ENCODE data around the gene FGD3.

Gene FGD3

DNA sequence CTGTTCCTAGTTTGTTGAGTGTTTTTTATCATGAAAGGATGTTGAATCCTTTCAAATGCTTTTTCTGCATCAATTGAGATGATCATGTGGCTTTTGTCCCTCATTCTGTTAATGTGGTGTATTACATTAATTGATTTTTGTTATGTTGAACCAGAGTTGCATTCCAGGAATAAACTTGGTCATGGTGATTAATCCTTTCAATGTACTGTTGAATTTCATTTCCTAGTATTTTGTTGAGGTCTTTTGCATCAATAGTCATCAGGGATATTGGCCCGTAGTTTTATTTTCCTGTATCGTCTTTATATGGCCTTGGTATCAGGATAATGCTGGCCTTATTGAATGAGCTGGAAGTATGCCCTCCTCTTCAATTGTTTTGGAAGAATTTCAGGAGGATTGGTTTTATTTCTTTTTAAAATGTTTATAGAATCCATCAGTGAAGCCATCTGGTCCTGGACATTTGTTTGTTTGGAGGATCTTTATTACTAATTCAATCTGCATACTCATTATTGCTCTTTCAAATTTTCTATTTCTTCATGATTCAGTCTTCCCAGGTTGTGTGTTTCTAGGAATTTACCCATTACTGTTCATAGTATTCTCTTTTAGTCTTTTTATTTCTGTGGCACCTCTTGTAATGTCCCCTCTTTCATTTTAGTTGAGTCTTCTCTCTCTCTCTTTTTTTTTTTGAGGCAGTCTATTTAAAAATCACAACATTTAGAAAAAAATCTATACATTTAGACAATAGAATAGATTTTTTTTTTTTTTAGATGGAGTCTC, 32.1 kb downstream of the FGD3 start:
- DNase-seq, result no peak

DNA sequence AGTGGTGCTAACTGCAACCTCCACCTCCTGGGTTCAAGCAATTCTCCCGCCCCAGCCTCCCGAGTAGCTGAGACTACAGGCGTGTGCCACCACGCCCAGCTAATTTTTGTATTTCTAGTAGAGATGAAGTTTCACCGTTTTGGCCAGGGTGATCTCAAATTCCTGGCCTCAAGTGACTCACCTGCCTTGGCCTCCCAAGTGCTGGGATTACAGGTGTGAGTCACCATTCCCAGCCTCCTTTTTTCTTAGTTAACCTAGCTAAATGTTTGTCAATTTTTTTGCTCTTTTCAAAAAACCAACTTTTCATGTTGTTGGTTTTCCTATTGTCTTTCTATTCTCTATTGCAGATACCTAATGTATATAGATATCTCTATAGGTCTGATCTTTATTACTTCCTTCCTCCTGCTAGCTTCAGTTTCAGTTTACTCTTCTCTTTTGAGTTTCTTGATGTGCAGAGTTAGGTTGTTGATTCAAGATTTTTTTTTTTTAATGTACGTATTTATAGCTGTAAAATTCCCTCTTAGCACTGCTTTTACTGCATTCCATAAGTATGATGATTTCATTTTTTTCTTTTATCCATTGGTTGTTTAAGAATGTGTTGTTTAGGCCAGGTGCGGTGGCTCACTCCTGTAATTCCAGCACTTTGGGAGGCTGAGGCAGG, 32.9 kb downstream of the FGD3 start:
- no peak for DNase-seq

DNA sequence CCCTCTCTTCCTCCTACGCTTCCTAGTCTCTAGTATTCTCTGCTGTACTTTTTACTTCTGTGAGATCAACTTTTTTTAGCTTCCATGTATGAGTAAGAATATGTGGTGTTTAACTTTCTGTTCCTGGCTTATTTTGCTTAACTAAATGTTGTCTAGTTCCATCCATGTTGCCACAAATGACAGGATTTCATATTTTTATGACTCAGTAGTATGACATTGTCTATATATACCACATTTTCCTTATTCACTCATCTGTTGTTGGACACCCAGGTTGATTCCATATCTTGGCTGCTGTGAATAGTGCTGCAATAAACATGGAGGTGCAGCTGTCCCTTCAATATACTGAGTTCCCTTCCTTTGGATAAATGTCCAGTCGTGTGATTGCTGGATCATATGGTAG, 34.8 kb downstream of the FGD3 start:
- no peak for DNase-seq

DNA sequence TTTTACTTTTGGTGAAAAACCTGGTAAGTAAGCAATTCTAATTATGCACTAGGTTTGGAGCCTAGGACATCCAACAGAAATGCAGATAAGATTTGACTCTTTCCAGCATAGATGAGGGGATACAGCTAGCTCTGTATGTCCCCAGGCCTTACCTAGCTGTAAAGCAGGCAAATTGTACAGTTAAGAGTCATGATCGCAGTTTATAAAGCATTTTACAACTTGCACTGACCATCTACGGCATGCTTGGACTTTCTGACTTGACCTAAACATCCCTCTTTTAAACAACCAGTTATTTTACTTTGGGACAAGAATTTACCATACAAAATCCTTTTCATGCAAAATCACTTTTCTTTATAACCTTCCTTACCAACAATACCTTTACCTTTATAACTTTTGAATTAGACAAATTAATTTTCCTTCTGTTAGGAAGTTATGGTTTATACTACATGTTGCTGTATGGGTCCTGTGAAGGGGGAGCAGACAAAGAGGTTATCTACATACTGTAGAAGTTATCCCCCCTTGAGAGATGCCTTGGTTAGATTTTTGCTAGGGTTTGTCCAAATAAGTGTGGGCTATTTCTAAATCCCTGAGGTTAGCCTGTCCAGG, 36.8 kb downstream of the FGD3 start:
- DNase-seq, result no peak

DNA sequence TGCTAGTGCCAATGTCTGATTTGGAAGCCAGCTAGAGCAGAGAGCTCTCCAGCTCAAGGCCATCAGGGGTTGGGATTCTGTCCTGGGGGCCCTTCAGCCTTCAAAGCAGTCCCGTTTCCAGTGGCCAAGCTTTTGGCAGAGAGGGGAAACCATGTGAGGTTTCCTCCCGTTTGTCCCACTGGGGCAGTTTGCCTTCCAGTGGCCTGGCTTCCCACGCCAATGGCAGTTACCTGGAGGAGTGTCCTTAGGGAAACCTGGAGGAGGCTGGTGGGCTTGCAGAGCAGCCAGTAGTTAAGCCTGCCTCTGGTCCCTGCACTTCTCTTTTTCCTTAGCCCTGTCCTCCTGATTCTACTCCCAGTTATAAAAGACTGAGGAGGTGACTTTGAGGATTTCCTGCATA, 37.7 kb downstream of the FGD3 start:
- DNase-seq, result no peak

DNA sequence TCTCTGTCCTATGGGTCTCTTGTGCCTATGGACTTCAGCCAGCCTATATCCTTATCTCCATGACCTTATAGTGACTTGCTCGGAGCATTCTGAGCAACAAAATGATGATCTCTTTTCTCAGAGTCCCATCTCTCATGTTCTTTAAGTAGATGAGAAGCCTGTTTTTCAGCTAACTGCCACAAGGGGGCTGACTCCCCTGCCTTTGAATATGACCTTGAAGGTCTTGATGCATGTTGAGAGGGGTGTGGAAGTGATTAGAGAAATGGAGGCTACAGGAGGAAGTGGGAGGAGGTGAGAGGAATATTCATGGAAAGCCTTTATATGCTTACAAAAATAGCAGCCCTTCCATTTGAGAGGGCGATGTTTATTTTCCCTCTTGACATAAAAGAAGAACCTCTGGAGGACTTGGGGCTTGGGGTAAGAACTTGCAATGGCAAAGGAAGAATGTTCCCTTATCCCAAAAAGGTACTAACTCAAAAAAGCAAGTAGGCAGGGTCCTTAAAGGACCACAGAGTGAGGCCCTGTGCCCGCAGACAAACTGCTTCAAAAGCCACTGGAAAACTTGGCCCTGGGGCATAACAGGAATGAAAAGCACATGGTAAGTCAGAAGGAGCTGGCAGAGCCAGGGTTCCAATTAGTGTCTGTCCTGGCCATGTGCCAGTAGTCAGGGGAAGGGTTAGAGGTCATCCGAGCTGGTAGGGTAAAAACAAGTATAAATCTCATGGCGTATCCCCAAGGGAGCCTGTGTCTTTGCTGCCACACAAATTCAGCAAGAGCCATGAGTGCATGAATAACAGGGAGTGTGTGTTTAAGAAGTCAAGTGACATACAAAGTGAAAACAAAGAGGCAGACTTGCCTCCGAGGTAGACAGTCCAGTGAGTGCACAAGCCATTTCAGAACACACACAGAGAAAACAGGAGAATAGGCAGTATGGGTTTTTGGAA, 39.1 kb downstream of the FGD3 start:
- DNase-seq, result no peak

DNA sequence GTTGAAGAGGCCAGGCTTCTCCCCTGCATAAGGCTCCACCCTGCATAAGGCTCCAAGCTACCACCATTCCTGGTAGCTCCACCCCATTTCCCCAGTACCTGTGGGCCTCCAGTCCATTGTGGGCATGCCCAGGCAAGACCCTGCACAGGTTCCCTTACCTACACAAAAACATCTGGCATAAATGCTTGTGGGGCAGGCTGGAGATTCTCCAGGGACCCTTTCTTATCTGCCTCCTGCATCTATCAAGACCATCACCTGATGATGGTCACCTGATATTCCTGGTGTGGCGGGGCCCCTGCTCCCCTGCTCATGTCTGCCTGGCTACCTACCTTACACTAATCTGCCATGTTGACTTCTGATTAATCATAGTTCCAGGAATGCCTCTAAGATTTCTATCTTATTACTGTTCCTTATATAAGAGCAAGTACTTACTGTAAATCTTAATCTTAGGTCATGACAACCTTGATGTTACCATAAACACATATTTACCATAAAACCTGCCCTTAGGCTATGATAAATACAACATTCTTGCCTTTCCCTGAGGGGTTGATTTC, 41.0 kb downstream of the FGD3 start:
- no peak for DNase-seq

DNA sequence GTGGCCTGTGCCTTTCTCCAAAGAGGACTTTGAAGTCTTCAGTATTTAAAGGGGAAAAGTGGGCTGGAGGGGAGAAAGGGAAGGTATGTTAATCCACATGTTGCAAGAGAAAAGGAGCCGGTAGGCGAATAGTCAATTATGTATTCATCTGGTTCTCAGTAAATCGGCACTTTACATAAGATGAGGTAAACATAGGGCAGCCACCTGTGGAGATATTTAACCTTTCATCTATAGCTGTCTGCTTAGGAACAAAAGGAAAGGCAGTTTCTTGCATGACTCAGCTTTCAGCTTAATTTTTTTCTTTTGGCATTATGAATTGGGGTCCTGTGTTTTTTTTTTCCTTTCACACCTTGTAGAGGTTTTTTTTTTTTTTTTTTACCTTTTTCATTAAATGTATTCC, 42.2 kb downstream of the FGD3 start:
- no peak for DNase-seq

DNA sequence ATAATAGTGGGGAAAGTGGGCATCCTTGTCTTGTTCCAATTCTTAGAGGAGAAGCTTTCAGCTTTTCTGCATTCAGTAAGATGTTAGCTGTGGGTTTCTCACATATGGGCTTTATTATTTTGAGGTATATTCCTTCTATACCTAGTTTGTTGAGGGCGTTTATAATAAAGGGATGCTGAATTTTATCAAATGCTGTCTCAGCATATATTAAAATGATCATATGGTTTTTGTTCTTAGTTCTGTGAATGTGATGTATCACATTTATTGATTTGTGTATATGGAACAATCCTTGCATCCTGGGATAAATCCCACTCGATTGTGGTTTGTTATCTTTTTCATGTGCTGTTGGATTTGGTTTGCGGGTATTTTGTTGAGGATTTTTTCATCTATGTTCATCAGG, 43.1 kb downstream of the FGD3 start:
- no peak for DNase-seq

DNA sequence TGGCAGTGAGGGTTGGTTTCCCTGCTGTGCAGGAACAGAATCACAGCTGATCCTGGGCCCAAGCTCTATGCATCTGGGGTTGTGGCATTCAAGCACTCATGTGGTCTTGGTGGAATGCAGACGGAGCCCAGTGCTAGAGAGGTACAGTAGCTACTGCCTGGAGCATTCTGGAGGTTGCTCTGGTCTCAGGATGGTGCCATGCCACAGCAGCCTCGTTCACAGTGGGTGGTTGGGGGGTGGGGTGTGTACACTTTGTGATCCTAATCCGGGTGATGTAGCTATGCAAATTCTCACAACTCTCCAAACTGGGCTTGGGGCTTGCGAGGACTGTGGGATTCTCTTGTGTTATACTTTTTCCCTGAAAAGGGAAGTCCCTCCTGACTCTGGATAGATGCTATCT, 45.2 kb downstream of the FGD3 start:
- no peak for DNase-seq

DNA sequence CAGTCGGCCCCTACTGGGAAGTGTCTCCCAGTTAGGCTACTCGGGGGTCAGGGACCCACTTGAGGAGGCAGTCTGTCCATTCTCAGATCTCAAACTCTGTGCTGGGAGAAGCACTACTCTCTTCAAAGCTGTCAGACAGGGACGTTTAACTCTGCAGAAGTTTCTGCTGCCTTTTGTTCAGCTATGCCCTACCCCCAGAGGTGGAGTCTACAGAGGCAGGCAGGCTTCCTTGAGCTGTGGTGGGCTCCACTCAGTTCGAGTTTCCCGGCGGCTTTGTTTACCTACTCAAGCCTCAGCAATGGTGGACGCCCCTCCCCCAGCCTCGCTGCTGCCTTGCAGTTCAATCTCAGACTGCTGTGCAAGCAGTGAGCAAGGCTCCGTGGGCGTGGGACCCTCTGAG, 51.5 kb downstream of the FGD3 start:
- DNase-seq, result peak; percentile 16

DNA sequence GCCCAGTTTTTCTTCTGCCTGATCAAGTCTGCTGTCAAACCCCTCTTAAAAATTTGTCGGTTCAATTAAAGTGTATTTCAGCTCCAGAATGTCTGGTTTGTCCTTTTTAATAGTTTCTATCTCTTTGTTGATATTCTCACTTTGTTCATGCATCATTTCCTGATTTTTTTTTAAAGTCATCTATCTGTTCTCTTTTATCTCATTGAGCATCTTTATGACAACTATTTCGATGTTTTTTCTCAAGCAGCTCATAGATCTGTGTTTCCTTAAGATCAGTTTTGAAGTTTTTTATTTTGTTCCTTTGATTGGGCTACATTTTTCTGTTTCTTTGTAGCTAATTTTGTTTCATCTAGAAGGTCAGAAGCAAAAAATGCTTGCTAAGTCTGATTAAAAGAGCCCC, 53.7 kb downstream of the FGD3 start:
- DNase-seq, result no peak

DNA sequence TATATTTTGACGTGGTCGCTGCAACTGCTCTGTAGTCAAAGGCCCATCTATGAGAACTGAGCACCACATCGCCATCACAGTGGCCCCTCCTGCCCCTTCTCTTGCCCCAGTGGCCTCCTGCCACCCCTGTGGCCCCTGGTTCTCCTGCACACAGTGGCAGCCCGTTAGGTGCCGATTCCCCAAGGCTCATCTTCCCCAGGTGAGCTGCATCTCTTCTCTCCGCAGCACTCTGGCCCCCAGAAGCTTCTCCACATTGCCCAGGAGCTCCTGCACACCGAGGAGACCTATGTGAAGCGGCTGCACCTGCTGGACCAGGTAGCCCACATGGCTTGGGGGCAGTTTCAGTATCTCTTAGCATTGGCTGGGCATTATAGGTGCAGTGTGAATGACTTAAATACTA, 55.4 kb downstream of the FGD3 start:
- DNase-seq, result peak; percentile 12

DNA sequence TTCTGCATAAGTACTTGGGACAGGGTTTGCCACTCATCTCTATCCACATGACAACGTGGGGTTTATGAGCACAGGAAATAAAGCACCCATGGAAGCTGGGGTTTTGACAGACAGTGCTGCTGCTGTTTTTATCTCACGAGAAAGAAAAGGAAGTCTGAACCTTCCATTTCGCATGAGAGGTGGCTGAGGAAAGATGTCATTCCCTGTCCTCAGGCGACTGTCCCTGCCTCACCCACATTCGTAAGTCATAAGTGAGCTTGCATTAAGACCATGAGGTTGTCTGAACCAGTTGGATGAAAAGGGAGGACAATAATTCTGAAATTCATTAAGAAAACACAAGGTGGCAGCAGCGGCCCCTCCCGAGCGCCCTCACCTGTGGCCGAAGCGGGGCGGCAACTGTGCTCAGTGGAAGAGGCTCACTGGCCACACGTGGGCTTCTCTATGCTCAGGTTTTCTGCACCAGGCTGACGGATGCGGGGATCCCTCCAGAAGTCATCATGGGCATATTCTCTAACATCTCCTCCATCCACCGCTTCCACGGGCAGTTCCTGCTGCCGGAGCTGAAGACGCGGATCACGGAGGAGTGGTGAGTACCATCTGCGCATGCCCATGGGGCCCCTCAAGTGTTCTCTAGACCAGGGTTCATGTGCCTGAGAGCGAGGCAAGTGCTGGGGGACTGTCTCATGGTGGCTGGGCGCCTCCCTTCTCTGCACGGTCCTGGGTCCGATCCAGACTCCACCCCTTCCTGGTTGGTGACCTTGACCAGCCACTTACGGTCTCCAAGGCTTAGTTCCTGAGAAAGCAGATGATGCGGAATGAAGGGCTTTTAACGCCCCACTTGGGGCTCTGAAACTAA, 56.5 kb downstream of the FGD3 start:
- DNase-seq, result peak; percentile 73

DNA sequence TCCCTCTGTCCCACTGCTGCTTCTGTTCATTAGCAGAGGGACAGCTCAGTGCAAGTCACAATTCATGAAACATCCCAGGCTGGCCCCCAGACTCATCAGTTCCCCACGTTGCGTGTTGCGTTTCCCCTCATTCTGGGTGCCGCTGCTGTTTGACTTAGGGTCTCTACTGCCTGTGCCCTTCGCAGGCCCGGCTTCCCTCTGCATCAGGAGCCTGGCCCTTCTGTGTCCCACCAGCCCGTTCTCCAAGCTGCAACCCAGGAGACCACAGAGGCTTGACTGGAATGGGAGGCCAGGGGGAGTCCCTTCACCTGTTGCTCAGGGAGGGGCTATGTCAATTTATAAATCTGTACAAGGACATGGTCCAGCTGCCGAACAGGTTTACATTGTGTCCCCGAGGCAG, 57.2 kb downstream of the FGD3 start:
- peak; percentile 17 for DNase-seq

DNA sequence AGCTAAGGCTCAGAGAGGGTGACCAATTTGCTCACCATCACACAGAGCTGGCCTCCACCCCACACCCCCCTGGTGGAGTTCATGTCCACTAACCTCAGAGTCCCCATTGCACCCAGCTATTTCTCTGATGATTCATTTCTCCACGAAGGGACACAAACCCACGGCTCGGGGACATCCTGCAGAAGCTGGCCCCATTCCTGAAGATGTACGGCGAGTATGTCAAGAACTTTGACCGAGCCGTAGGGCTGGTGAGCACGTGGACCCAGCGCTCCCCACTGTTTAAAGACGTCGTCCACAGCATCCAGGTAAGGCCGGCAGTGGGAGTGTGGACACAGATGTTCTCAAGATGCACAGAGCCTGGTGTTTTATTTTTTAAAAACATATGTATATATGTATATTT, 58.6 kb downstream of the FGD3 start:
- no peak for DNase-seq

DNA sequence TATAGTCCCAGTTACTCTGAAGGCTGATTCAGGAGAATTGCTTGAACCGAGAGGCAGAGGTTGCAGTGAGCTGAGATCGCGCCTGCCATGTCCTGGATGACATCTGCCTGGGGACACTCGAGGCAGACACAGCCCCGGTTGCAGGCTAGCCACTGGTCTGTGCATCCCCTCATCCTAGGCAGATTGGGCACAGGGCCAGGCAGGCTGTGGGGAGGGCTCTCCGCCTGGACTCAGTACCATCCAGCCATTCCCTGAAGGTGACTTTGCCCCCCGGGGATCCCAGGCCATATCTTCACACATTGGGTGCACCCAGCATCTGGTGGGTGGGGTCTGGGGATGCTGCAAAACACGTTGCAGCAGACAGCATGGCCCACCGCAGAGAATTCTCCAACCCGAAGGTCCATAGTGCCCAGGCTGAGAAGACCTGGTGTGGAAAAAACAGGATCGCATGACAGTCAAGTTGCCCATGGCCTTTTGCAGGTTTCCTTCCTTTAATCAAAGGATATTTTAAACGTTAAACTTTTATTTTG, 60.3 kb downstream of the FGD3 start:
- DNase-seq, result peak; percentile 13

DNA sequence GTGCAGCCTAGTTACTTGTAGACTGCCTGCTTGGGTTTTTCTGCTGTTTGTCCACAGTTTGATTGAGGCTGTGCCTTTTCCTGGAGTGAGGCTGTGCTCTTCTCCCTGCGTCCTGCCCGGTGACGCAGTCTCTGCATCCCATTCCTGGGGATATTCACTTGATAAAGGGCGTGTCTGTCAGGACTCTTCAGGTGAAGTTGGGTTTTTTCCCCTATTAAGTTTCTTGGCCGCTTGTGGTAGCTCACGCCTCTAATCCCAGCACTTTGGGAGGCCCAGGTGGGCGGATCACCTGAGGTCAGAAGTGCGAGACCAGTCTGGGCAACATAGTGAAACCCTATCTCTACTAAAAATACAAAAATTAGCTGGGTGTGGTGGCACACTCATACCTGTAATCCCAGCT, 61.1 kb downstream of the FGD3 start:
- DNase-seq, result no peak

DNA sequence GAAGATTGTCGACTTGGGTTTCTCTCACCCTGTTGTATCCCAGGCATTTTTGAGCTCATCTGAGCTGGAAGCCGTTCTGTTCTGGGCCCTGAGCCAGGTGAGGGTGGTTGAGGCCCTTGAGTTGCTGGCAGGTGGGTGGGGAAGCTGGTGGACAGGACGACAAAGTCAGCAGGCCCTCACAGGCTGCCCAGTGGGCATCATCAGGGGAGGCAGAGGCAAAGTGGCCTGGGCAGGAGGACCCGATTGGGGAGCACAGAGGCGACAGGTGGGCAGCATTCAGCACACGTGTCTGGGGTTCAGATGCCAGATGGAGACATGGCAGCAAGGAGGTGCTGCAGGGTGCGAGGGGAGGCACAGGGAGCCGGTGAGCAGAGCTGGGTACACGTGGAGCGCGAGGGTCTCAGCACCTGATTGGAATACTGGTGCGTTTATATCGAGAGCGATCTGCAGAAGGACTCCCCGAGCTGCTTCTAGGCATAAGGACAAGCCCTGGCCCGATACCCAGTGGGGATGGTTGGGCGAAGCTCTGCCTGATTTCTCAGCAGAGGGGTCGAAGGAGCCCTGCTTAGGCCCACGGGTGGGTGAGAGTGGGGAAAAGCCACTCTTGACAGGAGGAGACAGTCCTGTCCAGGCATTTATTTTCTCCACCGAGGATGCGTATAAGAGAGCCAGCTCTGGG, 62.2 kb downstream of the FGD3 start:
- peak; percentile 16 for DNase-seq

DNA sequence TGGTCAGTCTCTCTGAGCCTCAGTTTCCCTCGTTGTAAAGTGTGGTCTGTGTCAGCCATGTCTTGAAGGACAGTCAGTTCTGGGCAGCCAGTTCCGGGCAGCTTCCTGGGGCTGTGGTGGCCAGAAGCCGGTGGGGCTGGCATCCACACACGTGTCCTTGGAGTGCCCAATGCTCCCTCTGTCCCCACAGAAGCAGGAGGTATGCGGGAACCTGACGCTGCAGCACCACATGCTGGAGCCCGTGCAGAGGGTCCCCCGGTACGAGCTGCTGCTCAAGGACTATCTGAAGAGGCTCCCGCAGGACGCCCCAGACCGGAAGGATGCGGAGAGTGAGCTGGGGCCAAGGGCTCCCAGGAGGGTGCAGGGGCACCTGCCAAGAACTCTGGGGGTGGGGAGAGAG, 62.7 kb downstream of the FGD3 start:
- DNase-seq, result peak; percentile 13

DNA sequence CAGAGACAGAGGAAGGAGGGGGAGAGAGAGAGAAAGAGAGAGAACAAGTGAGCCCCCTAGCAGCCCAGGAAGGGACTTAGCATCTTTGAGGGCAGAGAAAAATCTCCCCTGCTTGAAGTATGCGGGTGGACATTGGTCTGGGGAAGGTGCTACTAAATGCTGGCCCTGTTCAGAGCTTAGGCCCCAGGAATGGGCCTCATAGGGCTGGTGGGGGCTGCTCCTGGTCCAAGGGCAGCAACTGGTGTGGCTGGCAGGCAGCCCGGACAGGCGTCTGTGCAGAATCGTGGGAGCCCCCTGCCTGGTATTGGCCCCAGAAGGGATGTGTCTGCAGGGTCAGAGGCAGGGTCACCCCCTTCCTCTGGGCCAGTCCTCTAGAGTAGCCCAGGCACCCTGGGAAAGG, 63.4 kb downstream of the FGD3 start:
- DNase-seq, result no peak
